ENCODE results near the gene CACNA1C. TPM values are rescaled to one million over a fixed set of nuclear protein-coding genes. Genes with fewer than 3 reads are reported as not detected.

CACNA1C gene
- total RNA-seq, 1 experiment from 2014 or later, result 0.57 TPM

DNA sequence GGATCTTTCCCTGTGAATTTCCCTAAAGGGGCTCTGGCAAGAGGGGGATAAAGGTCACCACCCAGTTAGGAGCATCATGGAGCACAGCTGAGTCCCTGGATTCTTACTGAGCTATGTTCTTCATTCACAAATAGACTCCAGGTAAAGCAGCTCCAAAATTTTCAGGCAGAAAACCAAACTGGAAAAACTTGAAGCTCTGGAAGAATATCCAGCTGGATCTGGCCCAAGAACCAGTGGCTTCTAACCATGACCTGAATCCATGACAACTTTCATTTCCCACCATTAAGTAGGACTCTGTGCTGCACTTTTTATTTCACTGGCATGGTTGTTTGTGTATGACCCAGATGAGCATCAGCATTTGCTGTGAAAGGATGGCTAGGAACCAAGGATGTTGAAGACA is 561.6 kb downstream of the CACNA1C start:
- peak; percentile 12 for DNase-seq (ENCODE audit: low read depth)

DNA sequence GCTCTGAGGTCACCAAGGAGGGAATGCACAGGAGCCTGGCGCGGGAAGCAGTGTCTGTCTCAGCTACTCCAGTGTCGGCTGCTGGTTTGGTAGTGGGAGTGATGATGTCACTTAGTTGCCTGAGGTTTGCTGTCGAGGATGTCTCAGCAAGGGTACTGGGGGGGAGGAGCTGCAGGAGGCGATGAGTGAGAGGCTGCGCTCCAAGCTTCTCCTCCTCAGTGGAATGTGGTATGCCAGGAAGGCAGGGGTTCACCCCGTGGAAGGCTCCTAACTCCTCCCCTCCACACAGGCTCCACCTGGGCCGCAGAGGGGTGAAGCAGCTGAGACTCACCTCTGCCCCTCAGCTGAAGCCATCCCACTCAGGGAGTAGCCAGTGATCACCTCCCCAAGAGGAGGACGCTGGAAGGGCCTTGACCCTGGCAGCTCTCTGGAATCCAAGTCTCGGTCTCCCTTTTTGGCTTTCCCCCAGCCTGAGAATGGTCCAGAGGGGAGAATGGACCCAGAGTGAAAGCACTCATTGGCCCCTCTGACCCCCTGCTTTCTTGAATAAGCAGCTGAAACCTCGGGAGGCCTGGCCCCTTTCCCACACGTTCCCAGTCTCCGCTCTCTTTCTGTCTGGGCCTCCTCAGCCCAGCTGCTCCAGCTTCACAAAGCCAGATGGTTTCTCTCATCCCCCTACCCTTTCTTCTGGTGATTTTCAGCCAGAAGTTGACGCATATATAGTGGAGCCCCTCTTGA is 563.0 kb downstream of the CACNA1C start:
- no peak for DNase-seq (ENCODE audit: low read depth)

DNA sequence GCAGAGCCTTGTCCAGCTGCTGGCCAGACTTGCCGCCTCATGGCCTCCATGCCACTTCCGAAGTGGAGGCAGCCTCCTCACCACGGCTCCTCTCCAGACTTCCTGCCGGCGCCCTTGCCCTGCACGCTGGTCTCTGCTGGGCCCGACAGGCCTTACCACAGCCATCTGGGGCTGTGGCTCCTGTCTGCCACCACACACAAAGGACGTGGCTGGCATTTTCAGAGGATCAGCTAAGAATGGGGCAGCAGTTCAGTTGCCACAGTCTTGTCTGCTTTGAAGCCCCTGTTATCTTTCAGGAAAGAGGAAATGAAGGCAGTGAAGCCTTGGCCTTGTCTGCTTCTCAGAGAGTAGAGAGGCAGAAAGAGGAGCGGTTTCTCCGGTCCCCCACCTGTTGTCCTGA is 564.0 kb downstream of the CACNA1C start:
- DNase-seq (ENCODE audit: low read depth), result no peak

DNA sequence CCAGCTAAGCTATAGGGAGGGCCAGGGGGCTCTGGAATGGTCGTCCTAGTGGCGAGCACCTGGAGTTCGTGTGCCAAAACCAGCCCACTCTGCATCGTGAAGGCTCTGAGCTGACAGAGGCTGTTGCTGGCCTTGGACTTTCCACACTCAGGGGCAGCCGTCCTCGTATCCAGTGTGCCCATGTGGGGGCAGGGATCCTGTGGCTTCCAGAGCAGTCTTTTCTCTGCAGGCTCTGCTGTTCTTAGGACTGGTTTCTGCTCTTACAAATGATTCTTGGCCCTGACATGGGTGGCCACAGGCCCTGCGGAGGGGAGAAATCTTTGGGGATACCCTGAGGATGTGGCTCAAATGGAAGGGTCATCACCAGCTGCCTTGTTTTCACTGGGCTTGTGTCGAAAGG is 564.6 kb downstream of the CACNA1C start:
- DNase-seq (ENCODE audit: low read depth), result no peak

DNA sequence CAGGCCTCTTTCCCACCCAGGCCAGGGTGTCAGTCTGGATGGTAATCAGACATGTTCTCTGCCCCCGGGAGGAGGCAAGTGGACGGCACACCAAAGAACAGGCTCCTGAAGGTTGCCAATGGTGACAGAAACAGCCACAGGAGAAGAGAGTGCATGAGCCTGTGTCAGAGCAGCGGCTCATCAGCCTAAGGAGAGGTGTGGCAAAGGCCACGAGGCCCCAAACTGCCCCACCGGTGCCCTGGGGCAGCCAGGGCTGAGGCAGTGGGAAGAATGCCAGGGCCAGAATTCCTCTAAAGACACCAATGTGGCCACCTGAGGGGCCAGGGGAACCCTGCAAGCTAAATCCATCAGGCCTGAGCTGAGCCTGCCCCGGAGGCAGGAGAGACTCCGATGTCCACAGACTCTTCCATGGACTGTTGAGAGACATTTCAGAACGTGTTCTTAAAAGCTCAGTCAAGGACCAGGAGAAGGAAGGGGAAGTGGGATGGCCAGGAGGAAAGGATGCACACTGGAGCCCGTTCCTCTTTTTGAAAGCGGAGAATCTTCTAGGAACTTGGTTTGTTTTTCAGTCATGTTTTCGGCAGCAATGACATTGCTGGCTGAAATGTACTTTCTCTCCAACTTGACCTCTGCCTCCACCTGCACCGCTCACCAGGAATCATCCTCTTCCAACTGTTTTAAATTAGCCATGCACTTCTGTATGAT is 565.7 kb downstream of the CACNA1C start:
- DNase-seq (ENCODE audit: low read depth), result no peak

DNA sequence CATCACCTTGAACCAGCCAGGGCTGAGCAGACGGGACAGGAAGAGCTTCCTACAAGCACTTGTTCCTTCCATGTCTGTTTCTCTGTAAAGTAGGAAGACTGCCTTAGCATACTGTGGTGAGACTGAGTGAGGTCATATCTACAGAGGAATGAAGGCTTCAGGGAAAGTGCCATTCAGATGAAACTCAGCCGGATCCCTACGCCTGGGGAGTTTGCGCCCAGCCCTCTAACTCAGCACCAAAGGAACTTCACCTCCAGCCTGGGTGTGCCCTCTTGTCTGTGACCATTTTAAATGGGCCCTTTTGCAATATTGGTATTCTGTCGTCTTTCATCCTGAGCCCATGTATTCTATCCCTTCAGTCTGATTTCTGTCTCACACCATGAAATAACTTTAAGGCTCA is 566.3 kb downstream of the CACNA1C start:
- DNase-seq (ENCODE audit: low read depth), result no peak

DNA sequence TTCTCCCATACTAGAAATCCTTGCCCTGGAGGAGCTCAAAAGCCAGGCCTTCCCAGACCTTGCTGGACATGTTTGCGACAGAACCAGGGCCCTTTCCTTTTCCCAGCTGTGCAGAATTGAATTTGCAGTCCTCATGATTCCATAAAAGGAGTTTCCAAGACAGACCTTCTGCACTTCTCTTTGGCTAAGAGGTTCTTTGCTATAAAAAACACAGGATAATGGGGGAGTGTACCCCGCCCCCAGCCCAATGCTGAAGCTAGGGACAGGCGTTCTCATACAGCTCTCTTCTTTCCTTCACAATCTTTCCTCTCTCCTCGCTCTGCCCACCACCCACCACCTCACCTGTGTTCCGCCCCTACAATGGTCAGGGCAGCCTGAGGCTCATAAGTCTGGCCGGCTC is 569.7 kb downstream of the CACNA1C start:
- no peak for DNase-seq (ENCODE audit: low read depth)

DNA sequence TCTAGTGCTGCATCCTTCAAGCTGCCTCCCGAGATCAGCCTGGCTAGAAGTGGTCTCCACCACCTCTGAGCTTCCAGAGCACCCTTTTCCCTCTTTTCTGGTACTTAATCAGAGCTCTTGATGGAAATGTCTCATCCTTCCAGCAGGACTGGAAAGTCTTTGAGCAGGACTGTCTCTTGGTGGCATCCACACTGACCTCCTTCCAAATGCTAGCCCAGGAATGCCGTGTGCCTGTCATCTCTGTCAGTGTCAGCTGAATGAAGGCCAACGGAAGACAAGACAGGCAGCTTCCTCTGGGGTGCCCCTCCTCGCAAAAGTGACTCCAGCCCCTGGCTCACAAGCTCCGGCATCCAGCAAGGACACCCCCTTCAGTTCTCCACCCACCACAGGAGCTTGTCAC is 570.7 kb downstream of the CACNA1C start:
- DNase-seq (ENCODE audit: low read depth), result no peak

DNA sequence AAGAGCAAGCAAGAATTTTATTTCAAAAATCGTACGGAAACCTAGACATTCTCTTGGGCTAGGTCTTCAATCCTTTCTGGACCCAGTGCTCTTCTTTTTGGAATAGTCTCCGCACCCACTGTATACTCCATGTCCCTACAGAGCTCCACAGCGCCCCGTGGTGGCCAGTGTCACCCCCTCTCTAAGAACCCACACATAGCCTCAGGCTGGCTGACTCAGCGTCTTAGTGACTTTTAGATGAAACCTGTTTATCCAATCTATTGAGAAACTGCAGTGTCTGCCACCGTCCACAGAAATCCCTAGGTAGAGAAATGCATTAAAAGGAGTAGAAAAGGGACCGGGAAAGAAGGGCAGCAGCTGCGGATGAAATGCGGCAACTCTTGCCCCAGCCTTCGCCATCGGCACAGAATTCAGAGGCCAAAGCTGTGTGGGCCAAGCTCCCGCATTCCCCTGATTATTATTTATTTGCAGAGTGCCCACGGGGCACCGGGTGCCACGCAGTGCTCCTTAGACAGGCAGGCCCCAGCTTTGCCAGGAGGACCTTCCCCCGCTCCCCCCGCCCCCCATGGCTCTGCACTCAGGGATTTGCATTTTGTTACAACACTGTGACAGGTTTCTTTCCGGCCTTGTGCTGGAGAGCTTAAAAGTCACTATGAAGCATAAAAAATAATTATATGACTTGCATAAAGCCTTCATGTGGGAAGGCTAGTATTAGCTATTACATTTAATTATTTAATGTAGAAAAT is 571.9 kb downstream of the CACNA1C start:
- peak; percentile 11 for DNase-seq (ENCODE audit: low read depth)

DNA sequence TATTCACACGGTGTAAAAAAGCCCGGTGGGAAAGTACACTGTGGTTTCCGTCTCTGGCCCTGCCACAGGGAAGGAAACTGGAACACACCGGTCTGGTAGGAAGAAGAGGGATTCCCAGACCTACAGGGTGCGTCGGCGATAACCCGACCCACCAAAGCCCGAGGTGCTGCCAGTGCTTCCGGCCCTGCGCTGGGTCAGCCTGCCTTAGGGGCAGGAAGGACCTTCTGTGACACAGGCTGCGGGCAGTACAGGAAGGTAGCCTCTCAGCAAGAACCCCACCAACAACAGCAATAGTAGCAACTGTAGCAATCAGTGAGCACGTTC is 572.5 kb downstream of the CACNA1C start:
- no peak for DNase-seq (ENCODE audit: low read depth)

DNA sequence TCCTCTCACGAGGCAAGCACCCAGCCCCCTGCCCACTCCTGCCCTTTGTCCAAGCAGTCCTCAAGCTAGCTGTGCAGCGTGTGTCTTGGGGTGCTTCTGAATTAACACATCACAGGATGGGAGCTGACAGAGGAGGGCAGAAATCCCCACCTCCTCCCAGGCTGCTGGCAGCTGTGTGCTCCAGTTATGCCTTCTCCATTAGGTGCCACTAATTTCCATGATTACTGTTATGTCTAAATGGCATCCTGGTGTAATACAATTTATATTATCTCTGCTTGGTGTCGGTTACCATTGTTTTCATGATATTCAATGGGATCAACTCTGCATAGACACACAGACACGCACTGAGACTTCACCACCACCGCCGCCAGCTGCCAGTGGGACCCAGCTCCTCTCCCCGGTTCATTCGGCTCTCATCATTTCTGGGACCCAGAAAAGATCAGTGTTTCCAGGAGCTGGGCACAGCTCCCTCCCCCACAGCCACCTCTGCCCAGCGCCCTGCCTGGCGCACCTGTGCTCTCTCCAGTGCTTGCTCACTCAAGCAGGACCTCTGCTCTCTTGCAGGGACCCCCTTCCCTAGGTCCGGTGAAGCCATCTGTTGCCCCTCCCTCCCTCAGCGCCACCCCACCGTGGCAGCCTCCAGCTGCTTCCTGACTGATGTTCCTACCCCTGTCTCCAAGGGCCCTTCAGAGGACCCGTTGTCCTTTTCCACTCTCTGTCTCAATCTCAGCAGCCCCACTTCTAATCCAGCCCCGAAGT is 574.5 kb downstream of the CACNA1C start:
- DNase-seq (ENCODE audit: low read depth), result no peak

DNA sequence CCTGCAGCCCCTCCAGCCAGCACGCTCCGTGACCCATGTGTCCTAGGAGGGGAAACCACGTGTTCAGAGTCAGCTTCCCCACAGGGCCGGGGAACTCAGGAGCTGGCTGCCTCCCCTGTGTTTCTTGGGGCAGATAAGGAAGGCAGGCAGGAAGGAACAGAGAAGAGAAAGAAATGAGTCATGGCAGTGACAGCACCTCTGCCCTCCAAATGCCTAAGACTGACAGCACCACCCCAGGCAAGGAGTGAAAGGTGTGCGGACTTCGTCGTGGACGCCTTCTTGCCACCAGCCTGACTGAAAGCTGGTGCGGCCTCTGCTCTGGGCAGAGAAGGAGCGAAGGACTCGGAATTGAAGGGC is 575.0 kb downstream of the CACNA1C start:
- DNase-seq (ENCODE audit: low read depth), result no peak

DNA sequence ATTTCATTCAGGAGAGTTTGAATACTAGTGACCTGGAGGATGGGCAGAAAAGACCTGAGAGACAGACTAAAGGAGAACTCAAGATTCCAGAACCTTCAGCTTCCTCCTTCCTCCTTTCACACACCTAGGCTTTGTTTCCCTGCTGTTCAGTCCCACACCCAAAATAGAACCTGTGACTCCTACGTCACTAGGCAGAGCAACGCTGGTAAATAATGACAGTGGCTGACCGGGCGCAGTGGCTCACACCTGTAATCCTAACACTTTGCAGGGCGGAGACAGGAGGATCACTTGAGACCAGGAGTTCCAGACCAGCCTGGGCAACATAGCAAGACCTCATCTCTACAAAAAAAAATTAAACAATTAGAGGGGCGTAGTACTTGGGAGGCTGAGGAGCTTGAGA is 575.6 kb downstream of the CACNA1C start:
- no peak for DNase-seq (ENCODE audit: low read depth)

DNA sequence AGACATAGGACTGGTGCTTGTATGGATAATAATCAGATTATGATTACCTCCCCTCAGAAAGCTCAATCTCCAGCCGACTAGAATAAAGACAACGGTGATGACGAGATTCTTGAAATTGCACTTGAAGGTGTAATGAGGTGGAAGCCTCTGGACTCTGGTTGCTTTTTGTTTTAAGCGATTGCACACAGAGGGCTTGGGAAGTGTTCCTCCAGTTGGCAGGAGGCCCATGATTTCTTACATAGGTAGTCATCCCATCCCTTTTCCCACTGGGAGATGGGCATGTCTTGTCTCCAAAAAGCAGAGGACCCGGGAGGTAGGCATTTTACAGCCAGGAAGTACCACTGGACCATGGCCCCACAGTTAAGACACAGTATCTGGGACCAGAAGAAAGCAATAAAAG is 576.3 kb downstream of the CACNA1C start:
- no peak for DNase-seq (ENCODE audit: low read depth)

DNA sequence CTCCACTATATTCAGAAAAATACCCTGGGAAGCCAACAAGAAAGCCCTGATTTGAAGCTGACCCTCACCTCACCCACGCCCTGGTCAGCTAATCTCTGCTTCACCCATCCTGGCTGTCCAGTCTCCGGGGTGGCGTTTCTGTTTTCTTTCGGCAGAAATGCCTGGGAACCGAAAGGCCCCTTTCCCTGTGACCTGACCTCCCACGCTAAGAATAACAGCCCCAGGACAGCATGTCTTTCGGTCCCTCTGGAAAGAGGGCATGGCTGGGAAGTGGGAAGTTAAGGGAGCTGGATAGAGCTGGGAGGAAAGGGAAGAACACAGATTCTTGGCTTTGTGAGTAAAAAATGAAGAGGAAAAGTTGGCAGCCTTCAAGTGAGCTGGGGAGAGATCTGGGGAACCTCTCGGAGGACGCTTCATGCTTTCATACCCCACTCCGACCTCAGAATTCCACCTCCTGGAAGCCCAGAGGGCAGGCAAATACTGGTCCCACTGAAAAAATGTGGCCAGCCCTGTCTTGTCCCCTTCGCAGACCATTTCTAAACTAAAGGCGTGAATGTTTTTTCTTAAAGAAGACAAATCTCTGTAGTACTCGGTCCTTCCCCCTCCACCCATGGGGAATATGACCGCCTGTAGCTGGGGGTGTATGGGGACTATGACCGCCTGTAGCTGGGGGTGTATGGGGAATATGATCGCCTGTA is 579.0 kb downstream of the CACNA1C start:
- DNase-seq (ENCODE audit: low read depth), result no peak

DNA sequence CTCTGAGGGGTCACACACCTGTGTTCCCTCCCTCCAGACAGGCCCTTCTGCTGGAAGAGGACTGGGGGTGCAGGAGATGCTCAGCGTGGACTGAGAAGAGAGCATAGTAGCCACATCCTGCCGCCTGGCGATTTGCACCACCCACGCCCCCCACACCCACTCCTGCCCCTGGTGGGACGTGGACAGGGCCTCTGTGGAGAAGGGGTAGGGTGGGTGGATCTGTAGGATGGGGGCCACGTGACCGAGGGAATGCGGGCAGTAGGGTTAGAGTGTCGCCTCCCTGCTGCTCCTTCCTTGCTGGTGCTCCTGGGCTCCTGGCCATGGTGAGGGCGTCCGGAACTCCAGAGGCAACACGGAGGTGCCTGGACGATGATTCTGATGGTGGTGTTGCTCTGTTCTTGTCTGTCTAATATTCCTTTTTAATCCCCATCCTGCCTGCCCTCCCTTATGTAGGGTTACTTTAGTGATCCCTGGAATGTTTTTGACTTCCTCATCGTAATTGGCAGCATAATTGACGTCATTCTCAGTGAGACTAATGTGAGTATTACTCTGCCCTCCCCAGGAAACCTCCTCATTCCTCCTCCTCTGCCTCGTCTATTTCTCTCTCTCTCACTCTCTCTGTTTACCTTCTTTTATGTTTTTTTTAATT is 580.5 kb downstream of the CACNA1C start:
- no peak for DNase-seq (ENCODE audit: low read depth)

DNA sequence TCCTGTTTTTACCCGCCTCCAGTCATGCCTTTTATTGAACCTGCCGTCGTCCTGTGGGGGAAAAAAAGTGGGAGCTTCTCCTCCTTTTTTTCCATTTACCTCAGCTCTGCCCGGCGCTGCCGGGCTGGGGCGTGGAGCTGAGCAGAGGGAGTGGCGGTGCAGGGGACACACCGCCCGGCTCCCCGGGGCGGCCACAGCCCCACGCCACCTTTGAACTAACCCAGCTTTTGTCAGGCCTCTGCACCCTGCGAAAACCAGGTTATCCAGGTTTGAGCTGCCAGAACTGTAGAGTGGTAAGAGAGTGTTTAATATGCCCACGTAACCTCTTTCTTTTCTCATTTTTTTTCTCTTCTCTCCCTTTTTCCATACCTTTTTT is 581.0 kb downstream of the CACNA1C start:
- DNase-seq (ENCODE audit: low read depth), result no peak

DNA sequence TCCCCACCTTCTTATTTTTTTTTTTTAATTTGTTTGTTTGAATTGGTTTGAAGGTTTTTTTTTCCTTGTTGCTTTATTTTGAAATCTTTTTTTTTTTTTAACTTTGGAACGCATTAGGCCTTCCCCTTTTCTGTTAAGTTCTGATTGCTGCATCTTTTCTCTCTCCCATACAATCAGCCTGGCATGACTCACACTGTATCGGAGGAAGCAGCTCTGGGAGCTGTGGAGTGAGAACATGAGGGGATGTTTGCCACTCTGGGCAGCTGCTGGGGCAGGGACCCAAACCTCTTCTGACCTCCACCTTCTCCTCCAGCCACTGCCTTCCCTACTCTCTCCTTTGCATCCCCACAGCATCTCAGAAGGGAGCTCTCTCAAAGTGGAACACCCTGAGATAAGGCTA is 581.7 kb downstream of the CACNA1C start:
- DNase-seq (ENCODE audit: low read depth), result no peak

DNA sequence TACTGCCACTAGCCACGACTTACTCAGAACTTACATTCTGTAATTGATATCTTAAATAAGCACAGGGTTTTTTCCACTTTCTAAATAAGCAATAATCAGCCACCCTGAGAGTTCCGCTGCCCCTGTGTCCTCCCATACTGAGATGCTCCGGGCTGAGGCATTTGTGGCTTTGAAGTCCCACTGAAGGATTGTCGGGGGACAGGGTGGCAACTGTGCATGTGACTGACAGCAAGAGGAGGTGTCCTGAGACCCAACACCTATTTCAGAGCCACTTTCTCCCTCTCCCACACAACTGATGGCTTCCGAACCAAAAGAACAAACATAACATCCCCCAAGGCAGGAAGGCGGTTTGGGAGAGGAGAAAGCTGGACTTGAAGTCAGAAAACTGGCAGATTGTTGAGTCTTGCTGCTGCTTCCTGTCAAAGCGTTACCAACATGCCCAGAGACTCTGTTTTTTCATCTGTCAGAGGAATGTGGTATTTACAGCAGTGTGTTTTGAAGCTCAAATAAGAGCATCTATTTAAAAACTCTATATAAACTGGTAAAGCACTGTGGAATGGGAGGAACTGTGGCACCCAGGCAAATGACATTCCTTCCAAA is 584.1 kb downstream of the CACNA1C start:
- DNase-seq (ENCODE audit: low read depth), result no peak

DNA sequence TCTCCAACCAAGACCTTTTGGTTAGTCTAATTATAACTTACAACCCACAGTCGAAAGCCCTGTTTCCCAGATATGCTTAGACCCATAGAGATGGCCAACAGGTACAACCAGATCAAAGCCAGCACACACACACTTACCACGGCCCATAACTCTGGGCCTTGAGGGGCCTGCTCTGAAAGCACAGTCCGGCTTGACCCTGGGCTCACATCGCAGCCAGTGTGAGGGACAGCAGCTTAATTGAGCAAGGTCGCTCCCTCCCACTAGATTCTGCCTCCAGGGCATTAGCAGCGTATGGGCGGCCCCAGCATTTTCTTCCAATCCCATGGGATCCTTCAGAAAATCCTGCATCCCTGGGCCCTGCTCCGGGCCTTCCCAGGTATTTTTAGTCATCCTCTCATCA is 584.6 kb downstream of the CACNA1C start:
- no peak for DNase-seq (ENCODE audit: low read depth)
